ENCODE results near the gene HINT3. TPM values are rescaled to one million over a fixed set of nuclear protein-coding genes. Genes with fewer than 3 reads are reported as not detected.
"Not testable (repeated sequence)": the region's sequence is repeated elsewhere in the genome, so short reads cannot be mapped to it uniquely, and the experiment has no call there.

HINT3 gene
- total RNA-seq, 4 donors from 2014 or later: 15.4 to 22.5 (median 20.7) TPM

GRCh38 chr6:125930765-125931418 is 25.7 kb upstream of the HINT3 start:
- DNase-seq: no peak
- Histone ChIP-seq H3K9me3 (no peaks in the 10 kb centered on the region), H3K36me3 (peaks cover 0 to 61% (median 11%) of the 10 kb centered on the region in 3 donors), H3K4me1 (peaks cover 0 to 8% (median 0%) of the 10 kb centered on the region in 3 donors), H3K4me3 (no peak overlapping the region), H3K27ac (no peak overlapping the region), H3K27me3 (no peaks in the 10 kb centered on the region)
- intact Hi-C loops (cut with DNase I): no loop called here
- WGBS, 2 donors: 71 to 92% methylated on average over 3 of the region's 3 CpGs
- TF ChIP-seq POLR2A (IDR thresholded peaks at IDR 0.05) (no peak), CTCF (IDR thresholded peaks at IDR 0.05) (no peak)

- Histone ChIP-seq H3K27ac (no peak overlapping the region), H3K27me3 (no peaks in the 10 kb centered on the region), H3K9me3 (no peaks in the 10 kb centered on the region), H3K4me1 (no peaks in the 10 kb centered on the region), H3K4me3 (no peak overlapping the region), H3K36me3 (peaks cover 0 to 51% (median 11%) of the 10 kb centered on the region in 3 donors)
- no peak for DNase-seq
- intact Hi-C loops (cut with DNase I): no loop called here
- no peak for TF ChIP-seq CTCF (IDR thresholded peaks at IDR 0.05)
- no peak for TF ChIP-seq POLR2A (IDR thresholded peaks at IDR 0.05)
- WGBS, 2 donors: 78 to 81% methylated on average over 4 of the region's 4 CpGs
These were observed 24.7 kb upstream of the HINT3 start for GRCh38 chr6:125931733-125932450.

GRCh38 chr6:125932451-125932795 is 24.1 kb upstream of the HINT3 start:
- peaks cover 0 to 47% (median 11%) of the 10 kb centered on the region in 3 donors for H3K36me3 ChIP-seq
- no peaks in the 10 kb centered on the region for H3K9me3 ChIP-seq
- H3K4me1 ChIP-seq: no peaks in the 10 kb centered on the region
- TF ChIP-seq POLR2A (IDR thresholded peaks at IDR 0.05) (no peak), CTCF (IDR thresholded peaks at IDR 0.05) (no peak)
- H3K4me3 ChIP-seq: no peak overlapping the region
- intact Hi-C loops (cut with DNase I): no loop called here
- H3K27ac ChIP-seq: no peak overlapping the region
- H3K27me3 ChIP-seq: no peaks in the 10 kb centered on the region
- no peak for DNase-seq

- H3K27ac ChIP-seq; H3K27me3 ChIP-seq; H3K4me1 ChIP-seq; intact Hi-C loops (cut with DNase I); H3K4me3 ChIP-seq; H3K9me3 ChIP-seq; DNase-seq: not testable (repeated sequence)
- 94 to 96% methylated on average over 5 of the region's 5 CpGs for WGBS, 2 donors
- H3K36me3 ChIP-seq: peaks cover 0 to 16% (median 0%) of the 10 kb centered on the region in 3 donors
These were observed 21.1 kb upstream of the HINT3 start for GRCh38 chr6:125935520-125935919.

GRCh38 chr6:125939026-125939425 is 17.5 kb upstream of the HINT3 start:
- 54 to 75% methylated on average over 1 of the region's 1 CpG for WGBS, 2 donors
- Histone ChIP-seq H3K27ac (no peak overlapping the region), H3K36me3 (no peaks in the 10 kb centered on the region), H3K9me3 (no peaks in the 10 kb centered on the region), H3K4me3 (no peak overlapping the region), H3K4me1 (peaks cover 6 to 44% (median 22%) of the 10 kb centered on the region in 3 donors), H3K27me3 (no peaks in the 10 kb centered on the region)
- TF ChIP-seq POLR2A (IDR thresholded peaks at IDR 0.05) (no peak), CTCF (IDR thresholded peaks at IDR 0.05) (no peak)
- DNase-seq: no peak
- intact Hi-C loops (cut with DNase I): no loop called here
